ENCODE results near the gene NT5C. TPM values are rescaled to one million over a fixed set of nuclear protein-coding genes. Genes with fewer than 3 reads are reported as not detected.

Gene NT5C
- total RNA-seq, 2 donors from 2014 or later, result 120 to 166 TPM

GRCh38 chr17:75152922-75153779, 21.6 kb upstream of the NT5C start:
- peak overlapping the region; percentile 85 for H3K4me3 ChIP-seq
- peak overlapping the region; percentile 43 to 75 for H3K27ac ChIP-seq
- H3K9me3 ChIP-seq, result no peaks in the 10 kb centered on the region
- no peaks in the 10 kb centered on the region for H3K36me3 ChIP-seq
- intact Hi-C loops (cut with DNase I), result no loop called here
- no peaks in the 10 kb centered on the region for H3K27me3 ChIP-seq (replicated peaks; ENCODE audit: insufficient read depth)
- peak; percentile 26 for DNase-seq (ENCODE audit: low spot score)
- peaks cover 7% of the 10 kb centered on the region for H3K4me1 ChIP-seq (replicated peaks)
- no peak for TF ChIP-seq POLR2A (IDR thresholded peaks at IDR 0.05)
- peak; percentile 14 for TF ChIP-seq POLR2AphosphoS5 (IDR thresholded peaks at IDR 0.05)
- WGBS, result 5% methylated on average over 28 of the region's 28 CpGs

- Histone ChIP-seq H3K4me1 (replicated peaks) (peaks cover 7% of the 10 kb centered on the region), H3K27me3 (replicated peaks; ENCODE audit: insufficient read depth) (no peaks in the 10 kb centered on the region), H3K27ac (no peak overlapping the region), H3K9me3 (no peaks in the 10 kb centered on the region), H3K36me3 (no peaks in the 10 kb centered on the region), H3K4me3 (peak overlapping the region in 1 of 2 donors; percentile 85)
- intact Hi-C loops (cut with DNase I), result no loop called here
- 74% methylated on average over 6 of the region's 6 CpGs for WGBS
- DNase-seq (ENCODE audit: low spot score), result no peak
- no peak for TF ChIP-seq POLR2AphosphoS5 (IDR thresholded peaks at IDR 0.05)
- TF ChIP-seq POLR2A (IDR thresholded peaks at IDR 0.05), result no peak
Observed at GRCh38 chr17:75152523-75152921, 21.0 kb upstream of the NT5C start.

GRCh38 chr17:75151930-75152329, 20.4 kb upstream of the NT5C start:
- Histone ChIP-seq H3K27me3 (replicated peaks; ENCODE audit: insufficient read depth) (no peaks in the 10 kb centered on the region), H3K4me3 (no peak overlapping the region), H3K9me3 (no peaks in the 10 kb centered on the region), H3K36me3 (peaks cover 0 to 3% of the 10 kb centered on the region in 2 donors), H3K27ac (no peak overlapping the region), H3K4me1 (replicated peaks) (peaks cover 7% of the 10 kb centered on the region)
- 88% methylated on average over 6 of the region's 6 CpGs for WGBS
- TF ChIP-seq CTCF (IDR thresholded peaks at IDR 0.05), result no peak
- TF ChIP-seq POLR2AphosphoS5 (IDR thresholded peaks at IDR 0.05), result no peak
- TF ChIP-seq POLR2A (IDR thresholded peaks at IDR 0.05), result no peak
- intact Hi-C loops (cut with DNase I), result no loop called here
- DNase-seq (ENCODE audit: low spot score), result no peak

- 90% methylated on average over 6 of the region's 6 CpGs for WGBS
- TF ChIP-seq CTCF (IDR thresholded peaks at IDR 0.05) (no peak), POLR2A (IDR thresholded peaks at IDR 0.05) (no peak), POLR2AphosphoS5 (IDR thresholded peaks at IDR 0.05) (no peak)
- Histone ChIP-seq H3K36me3 (peaks cover 0 to 3% of the 10 kb centered on the region in 2 donors), H3K4me1 (replicated peaks) (peaks cover 6% of the 10 kb centered on the region), H3K27me3 (replicated peaks; ENCODE audit: insufficient read depth) (no peaks in the 10 kb centered on the region), H3K4me3 (no peak overlapping the region), H3K9me3 (no peaks in the 10 kb centered on the region), H3K27ac (no peak overlapping the region)
- intact Hi-C loops (cut with DNase I), result no loop called here
- no peak for DNase-seq (ENCODE audit: low spot score)
Observed at GRCh38 chr17:75147878-75148546, 16.5 kb upstream of the NT5C start.

- H3K36me3 ChIP-seq, result peaks cover 0 to 3% of the 10 kb centered on the region in 2 donors
- no peaks in the 10 kb centered on the region for H3K9me3 ChIP-seq
- no peak for DNase-seq (ENCODE audit: low spot score)
- H3K27me3 ChIP-seq (replicated peaks; ENCODE audit: insufficient read depth), result no peaks in the 10 kb centered on the region
- WGBS, result 88% methylated on average over 3 of the region's 3 CpGs
- intact Hi-C loops (cut with DNase I), result no loop called here
- H3K27ac ChIP-seq, result no peak overlapping the region
- no peaks in the 10 kb centered on the region for H3K4me1 ChIP-seq (replicated peaks)
- H3K4me3 ChIP-seq, result no peak overlapping the region
- no peak for TF ChIP-seq POLR2AphosphoS5 (IDR thresholded peaks at IDR 0.05)
- no peak for TF ChIP-seq CTCF (IDR thresholded peaks at IDR 0.05)
- TF ChIP-seq POLR2A (IDR thresholded peaks at IDR 0.05), result no peak
Observed at GRCh38 chr17:75146592-75146991, 15.1 kb upstream of the NT5C start.
